ENCODE measurements around the gene PRSS36.

The PRSS36 gene

GRCh38 chr16:31135535-31136286 lies 14.2 kb downstream of the PRSS36 start, which contains the start of gene PRSS8:
TSS of gene PRSS8 (minus strand) at chr16:31135727. CDS start at chr16:31135498, 229 bp downstream.
- peak within 1 kb of the TSS; percentile 98 for H3K27ac ChIP-seq
- no peak for TF ChIP-seq CTCF (conservative IDR thresholded peaks at IDR 0.05; ENCODE audit: low read depth)
- DNase-seq (ENCODE audit: low spot score), result peak; percentile 59
- CTCF ChIA-PET, result interaction anchor here (1.1 to 1.3 kb wide), 3 partner anchors 15 to 151 kb away, joined by 3 to 6 read pairs (median 4); partner anchors contain the start of gene HSD3B7
- POLR2A ChIA-PET (ENCODE audit: low non-redundant PET), result interaction anchor here (0.6 to 1.1 kb wide), 4 partner anchors 18 to 44 kb away, joined by 3 to 4 read pairs (median 4); partner anchors contain the start of genes FUS and KAT8

- TF ChIP-seq CTCF (conservative IDR thresholded peaks at IDR 0.05; ENCODE audit: low read depth), result no peak
- DNase-seq (ENCODE audit: low spot score), result peak; percentile 50
- CTCF ChIA-PET, result interaction anchor here (0.6 to 2.2 kb wide), 6 partner anchors 7 to 308 kb away, joined by 3 to 11 read pairs (median 4); partner anchors contain the start of genes HSD3B7 and ZNF843
- POLR2A ChIA-PET (ENCODE audit: low non-redundant PET), result interaction anchor here (0.9 to 1.1 kb wide), 3 partner anchors 17 to 45 kb away, joined by 3 to 4 read pairs (median 4); partner anchors contain the start of genes FUS and KAT8
- H3K27ac ChIP-seq, result peak overlapping the region; percentile 98
These were observed 15.0 kb downstream of the PRSS36 start for GRCh38 chr16:31134625-31135534.

- TF ChIP-seq CTCF (conservative IDR thresholded peaks at IDR 0.05; ENCODE audit: low read depth), result no peak
- DNase-seq (ENCODE audit: low spot score), result peak; percentile 52
- ChIA-PET CTCF (interaction anchor here (1.1 to 2.2 kb wide), 2 partner anchors 8 to 13 kb away, joined by 4 to 11 read pairs; no protein-coding TSS in a partner anchor), POLR2A (ENCODE audit: low non-redundant PET) (no interaction called here)
- peak overlapping the region; percentile 98 for H3K27ac ChIP-seq
These were observed 15.7 kb downstream of the PRSS36 start for GRCh38 chr16:31134091-31134571.

- no peak for DNase-seq (ENCODE audit: low spot score)
- CTCF ChIA-PET, result interaction anchor here (0.6 to 2.2 kb wide), 2 partner anchors 9 to 39 kb away, joined by 4 to 11 read pairs; no protein-coding TSS in a partner anchor
- TF ChIP-seq CTCF (conservative IDR thresholded peaks at IDR 0.05; ENCODE audit: low read depth), result no peak
- H3K27ac ChIP-seq, result peak overlapping the region; percentile 98
- POLR2A ChIA-PET (ENCODE audit: low non-redundant PET), result interaction anchor here (0.6 to 1.4 kb wide), 2 partner anchors 15 to 282 kb away, joined by 3 read pairs; partner anchors contain the start of gene KAT8
These were observed 16.8 kb downstream of the PRSS36 start for GRCh38 chr16:31133046-31133501.

GRCh38 chr16:31132303-31132979 lies 17.4 kb downstream of the PRSS36 start:
- H3K27ac ChIP-seq, result peak overlapping the region; percentile 98
- DNase-seq (ENCODE audit: low spot score), result no peak
- TF ChIP-seq CTCF (conservative IDR thresholded peaks at IDR 0.05; ENCODE audit: low read depth), result no peak
- ChIA-PET POLR2A (ENCODE audit: low non-redundant PET) (interaction anchor here (1.4 kb wide), 1 partner anchor 15 kb away, joined by 3 read pairs; the partner anchor contains the start of gene KAT8), CTCF (interaction anchor here (0.6 to 2.2 kb wide), 3 partner anchors 10 to 38 kb away, joined by 4 to 11 read pairs (median 4); no protein-coding TSS in a partner anchor)

Measured in RWPE1 (cell line).